Ovary (tissue), 9 donors: ENCODE data around the gene GABRD. TPM values are rescaled to one million over a fixed set of nuclear protein-coding genes. Genes with fewer than 3 reads are reported as not detected.

Experiments used
- DNase-seq, 5 donors: peaks; one replicate each; pipeline ENCODE4 v3.0.0-alpha.2; 2019 to 2020
- H3K27ac ChIP-seq, 2 donors: fragments of 200-600 bp; one replicate each; pipeline versions ENCODE4 v1.5.1 to v1.8.0; 2019 to 2022
- H3K27me3 ChIP-seq: fragments of 200-600 bp; one replicate; pipeline ENCODE4 v1.8.0; 2022
- H3K36me3 ChIP-seq: fragments of 200-600 bp; sonication (generic); one replicate; pipeline ENCODE4 v1.5.1; 2019
- H3K4me1 ChIP-seq: one replicate; pipeline ENCODE4 v1.8.1; 2013; ENCODE audit warnings: mild to moderate bottlenecking, moderate library complexity; ENCODE audit not compliant: insufficient read depth
- H3K4me3 ChIP-seq: fragments of 200-600 bp; sonication (generic); one replicate; pipeline ENCODE4 v1.5.1; 2017
- H3K9me3 ChIP-seq, 2 donors: fragments of 200-600 bp in 1 of 2; sonication (generic) in 1 of 2; one replicate each; pipeline versions ENCODE4 v1.5.1 to v1.8.1; 2013 to 2019; ENCODE audit warnings: mild to moderate bottlenecking in 1 of 2, moderate library complexity in 1 of 2
- EP300 ChIP-seq: sonication (generic); formaldehyde crosslinking; IDR thresholded peaks from one replicate; pipeline ENCODE4 v1.6.1; 2017; ENCODE audit warnings: antibody characterized with exemption
- POLR2A ChIP-seq: fragments of 450-650 bp; IDR thresholded peaks from one replicate; pipeline ENCODE4 v1.6.1; 2017; ENCODE audit warnings: antibody characterized with exemption, mild to moderate bottlenecking, moderate library complexity
- WGBS, 3 donors: extraction: QIAGEN DNeasy Blood & Tissue Kit in 1 of 3; methylation state at CpG; one replicate each; pipeline versions ENCODE4 v1.1.5 to v1.1.7; 2013 to 2017; 5-methylcytosine and 5-hydroxymethylcytosine counted together
- intact Hi-C, 4 donors: fragments of 100-400 bp; cut with DNase I; formaldehyde crosslinking; loops; one replicate each; pipeline versions ENCODE4 v1.11.0 to v1.15.1; 2022 to 2023
- polyA plus RNA-seq, 2 donors: library from polyadenylated mRNA; stranded (reverse); fragments of 200-250 nt in 1 of 2; fragments of 350-450 nt in 1 of 2; fragmentation: Illumina TruSeq in 1 of 2; extraction: RNeasy Lipid Tissue Mini Kit (QIAGEN cat#74804) in 1 of 2; gene quantifications; one replicate each; pipeline ENCODE4 v1.2.3, GENCODE V29; 2013 to 2014
- total RNA-seq, 7 donors: library from RNA; depleted of rRNA in 2 of 7; stranded (reverse); fragments of >200 nt in 2 of 7; fragmentation: NEBNext Ultra II Directional in 3 of 7; extraction: Animal tissue kit (Norgen Biotek cat#: 25700) in 3 of 7; gene quantifications; one replicate each; pipeline versions ENCODE4 v1.1.0 to v1.2.4, GENCODE V29; 2016 to 2023
- TF ChIP-seq, protein P1 (sequence below), 3 donors: fragments of 450-650 bp in 2 of 3; fragments of 200-600 bp in 1 of 3; IDR thresholded peaks; one replicate each; pipeline versions ENCODE4 v1.5.1 to v1.8.0; 2016 to 2022; ENCODE audit warnings: antibody characterized with exemption in 3 of 3, mild to moderate bottlenecking in 1 of 3
- donor health status: DM: no; HTN: no; CAD: no; lungs with moderate emphysema.
- donor health status: DM: no; HTN: no; CAD: no.
- donor health status: Bipolar disorder and iron deficiency.
- donor health status: DM: yes; HTN: yes; CAD: no.
- donor health status: DM: no; HTN: no; CAD: no.
- donor health status: DM: yes; HTN: yes; CAD: no.

Gene GABRD
- total and polyA plus RNA-seq, 9 donors, result 0.13 to 0.40 (median 0.33) TPM; not detected in 6

DNA sequence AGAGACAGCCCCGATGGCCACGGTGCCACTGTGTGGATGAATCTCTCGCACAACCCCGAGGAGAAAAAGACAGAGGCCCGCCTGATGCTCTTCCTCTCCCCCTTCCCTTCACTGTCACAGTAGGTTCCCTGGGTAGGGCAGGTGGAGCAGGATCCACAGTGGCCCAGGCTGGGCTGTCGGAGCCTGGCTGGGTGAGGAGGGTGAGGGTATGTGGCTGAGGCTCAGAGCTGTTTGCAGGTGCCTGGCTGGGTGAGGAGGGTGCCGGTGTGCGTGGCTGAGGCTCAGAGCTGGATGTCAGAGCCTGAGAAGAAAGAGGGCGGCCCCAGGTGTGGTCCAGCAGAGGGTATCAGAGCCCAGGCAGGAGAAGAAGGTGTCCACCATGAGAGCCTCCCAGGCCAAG, 18.3 kb upstream of the GABRD start:
- H3K9me3 ChIP-seq, result no peaks in the 10 kb centered on the region
- H3K36me3 ChIP-seq, result no peaks in the 10 kb centered on the region
- H3K27me3 ChIP-seq, result peaks cover 2% of the 10 kb centered on the region
- no peak overlapping the region for H3K4me3 ChIP-seq
- 83 to 92% (median 90%) methylated on average over 9 of the region's 9 CpGs for WGBS, 3 donors
- intact Hi-C loops, result no loop called here
- no peaks in the 10 kb centered on the region for H3K4me1 ChIP-seq
- no peak for DNase-seq
- TF ChIP-seq, protein P1, sequence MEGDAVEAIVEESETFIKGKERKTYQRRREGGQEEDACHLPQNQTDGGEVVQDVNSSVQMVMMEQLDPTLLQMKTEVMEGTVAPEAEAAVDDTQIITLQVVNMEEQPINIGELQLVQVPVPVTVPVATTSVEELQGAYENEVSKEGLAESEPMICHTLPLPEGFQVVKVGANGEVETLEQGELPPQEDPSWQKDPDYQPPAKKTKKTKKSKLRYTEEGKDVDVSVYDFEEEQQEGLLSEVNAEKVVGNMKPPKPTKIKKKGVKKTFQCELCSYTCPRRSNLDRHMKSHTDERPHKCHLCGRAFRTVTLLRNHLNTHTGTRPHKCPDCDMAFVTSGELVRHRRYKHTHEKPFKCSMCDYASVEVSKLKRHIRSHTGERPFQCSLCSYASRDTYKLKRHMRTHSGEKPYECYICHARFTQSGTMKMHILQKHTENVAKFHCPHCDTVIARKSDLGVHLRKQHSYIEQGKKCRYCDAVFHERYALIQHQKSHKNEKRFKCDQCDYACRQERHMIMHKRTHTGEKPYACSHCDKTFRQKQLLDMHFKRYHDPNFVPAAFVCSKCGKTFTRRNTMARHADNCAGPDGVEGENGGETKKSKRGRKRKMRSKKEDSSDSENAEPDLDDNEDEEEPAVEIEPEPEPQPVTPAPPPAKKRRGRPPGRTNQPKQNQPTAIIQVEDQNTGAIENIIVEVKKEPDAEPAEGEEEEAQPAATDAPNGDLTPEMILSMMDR (IDR thresholded peaks at IDR 0.05), result no peak
- TF ChIP-seq EP300 (no peak), POLR2A (no peak)
- no peak overlapping the region for H3K27ac ChIP-seq

DNA sequence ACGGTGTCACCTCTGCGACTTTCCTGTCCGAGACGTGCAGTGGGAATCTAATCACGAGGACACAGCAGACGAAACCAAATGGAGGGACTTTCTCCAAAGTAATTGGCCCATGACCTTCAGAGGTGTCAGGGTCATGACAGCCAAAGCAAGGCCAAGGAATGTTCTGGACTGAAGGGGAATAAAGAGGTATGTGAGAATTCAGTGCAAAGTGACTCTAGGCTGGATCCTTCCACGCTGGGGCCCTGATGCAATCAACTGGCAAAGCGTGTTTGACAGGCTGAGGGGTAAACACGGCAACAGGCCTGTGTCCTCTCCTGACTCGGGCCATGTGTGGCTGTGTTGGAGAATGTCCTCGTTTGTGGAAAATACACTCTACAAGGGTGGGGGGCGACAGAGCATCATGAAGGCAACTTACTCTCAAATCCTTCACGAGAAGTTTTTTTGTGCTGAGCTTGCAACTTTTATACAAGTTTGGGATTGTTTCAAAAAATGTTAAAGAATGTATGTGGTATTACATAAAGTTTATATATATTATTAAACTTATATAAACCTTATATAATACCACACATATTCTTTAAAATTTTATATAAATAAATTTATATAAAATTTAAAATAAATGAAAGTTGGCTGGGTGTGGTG, 17.3 kb upstream of the GABRD start:
- H3K9me3 ChIP-seq, result no peaks in the 10 kb centered on the region
- no peak for TF ChIP-seq POLR2A
- TF ChIP-seq, protein P1 (IDR thresholded peaks at IDR 0.05), result no peak
- no peak for TF ChIP-seq EP300
- no peak overlapping the region for H3K27ac ChIP-seq
- H3K4me3 ChIP-seq, result no peak overlapping the region
- H3K27me3 ChIP-seq, result peaks cover 2% of the 10 kb centered on the region
- no peaks in the 10 kb centered on the region for H3K36me3 ChIP-seq
- 73 to 81% (median 75%) methylated on average over 13 of the region's 13 CpGs for WGBS, 3 donors
- no peaks in the 10 kb centered on the region for H3K4me1 ChIP-seq
- intact Hi-C loops, result no loop called here
- DNase-seq, result no peak

DNA sequence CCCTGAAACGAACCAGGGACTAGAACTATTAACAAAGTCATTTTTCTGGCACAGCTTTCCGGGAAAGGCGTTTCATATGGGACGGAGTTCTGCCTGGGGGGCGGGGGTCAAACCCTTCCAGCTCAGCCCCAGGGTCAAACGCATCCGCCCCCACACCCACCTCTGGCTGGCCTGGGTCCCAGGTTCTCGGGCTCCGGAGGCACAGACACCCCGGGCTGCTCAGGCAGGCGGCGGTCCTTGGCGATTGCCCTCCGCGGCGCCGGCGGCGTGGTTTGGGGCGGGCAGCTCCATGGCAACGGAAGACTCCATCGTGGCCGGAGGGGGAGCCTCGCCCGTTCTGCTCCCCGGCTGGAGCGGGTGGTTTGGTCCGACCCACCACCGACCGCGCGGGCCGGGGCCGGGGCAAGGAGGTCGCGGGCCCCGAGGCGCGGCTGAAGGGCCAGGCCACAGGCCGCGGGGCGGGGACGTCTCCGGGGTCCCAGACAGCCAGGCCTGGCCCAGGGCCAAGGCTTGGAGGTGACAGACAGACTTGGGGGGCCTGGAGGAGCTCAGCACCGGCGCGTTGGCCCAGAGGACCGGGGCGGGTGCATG, 15.5 kb upstream of the GABRD start, which contains the start of gene CFAP74:
Gene CFAP74, minus strand, starts transcription at position 246 of the 591 bp plus-strand sequence. CDS start 12,830 bp downstream, outside the sequence.
- WGBS, 3 donors, result 3 to 6% (median 5%) methylated on average over 12 to 49 of the region's 49 CpGs
- Histone ChIP-seq H3K27me3 (peaks cover 2% of the 10 kb centered on the region), H3K4me1 (no peaks in the 10 kb centered on the region)

DNA sequence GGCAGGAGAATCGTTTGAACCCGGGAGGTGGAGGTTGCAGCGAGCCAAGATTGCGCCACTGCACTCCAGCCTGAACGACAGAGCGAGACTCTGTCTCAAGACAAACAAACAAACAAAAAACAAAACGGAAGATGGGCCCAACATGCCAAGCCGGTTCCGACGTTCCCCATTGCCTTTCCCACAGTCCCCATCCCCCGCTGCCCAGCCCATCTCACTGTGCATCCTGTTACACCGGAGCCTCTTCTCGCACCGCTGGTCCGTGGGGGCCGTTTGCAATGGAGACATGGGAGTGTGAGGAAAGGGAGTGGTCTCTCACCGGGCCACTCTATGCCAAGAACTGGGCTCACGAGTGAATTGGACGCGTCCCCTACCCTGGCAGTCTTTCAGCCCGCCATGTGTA, 14.3 kb upstream of the GABRD start:
- H3K4me3 ChIP-seq, result no peak overlapping the region
- no peaks in the 10 kb centered on the region for H3K4me1 ChIP-seq
- peaks cover 2% of the 10 kb centered on the region for H3K27me3 ChIP-seq
- H3K27ac ChIP-seq, result no peak overlapping the region
- H3K9me3 ChIP-seq, result no peaks in the 10 kb centered on the region
- TF ChIP-seq POLR2A, result no peak
- TF ChIP-seq EP300, result no peak
- TF ChIP-seq, protein P1 (IDR thresholded peaks at IDR 0.05), result no peak
- intact Hi-C loops, result no loop called here
- no peaks in the 10 kb centered on the region for H3K36me3 ChIP-seq
- no peak for DNase-seq
- 71 to 80% (median 76%) methylated on average over 21 of the region's 21 CpGs for WGBS, 3 donors

More for the DNA sequence above, 15.5 kb upstream of the GABRD start, which contains the start of gene CFAP74:
- H3K4me3 ChIP-seq, result no peak within 1 kb of the TSS
- no peak for DNase-seq
- TF ChIP-seq, protein P1 (IDR thresholded peaks at IDR 0.05), result no peak
- no peak for TF ChIP-seq EP300
- no peak for TF ChIP-seq POLR2A
- H3K9me3 ChIP-seq, result no peaks in the 10 kb centered on the region
- no peaks in the 10 kb centered on the region for H3K36me3 ChIP-seq
- H3K27ac ChIP-seq, result no peak within 1 kb of the TSS
- intact Hi-C loops, result no loop called here
